Epidermal melanocyte (primary cell): ENCODE results near the gene INTS6.
"Not testable (repeated sequence)": the region's sequence is repeated elsewhere in the genome, so short reads cannot be mapped to it uniquely, and the experiment has no call there.

Experiments
- DNase-seq: peaks from one replicate; pipeline ENCODE4 v3.0.0; 2011; ENCODE audit warnings: low spot score; ENCODE audit not compliant: insufficient read length

Gene INTS6

DNA sequence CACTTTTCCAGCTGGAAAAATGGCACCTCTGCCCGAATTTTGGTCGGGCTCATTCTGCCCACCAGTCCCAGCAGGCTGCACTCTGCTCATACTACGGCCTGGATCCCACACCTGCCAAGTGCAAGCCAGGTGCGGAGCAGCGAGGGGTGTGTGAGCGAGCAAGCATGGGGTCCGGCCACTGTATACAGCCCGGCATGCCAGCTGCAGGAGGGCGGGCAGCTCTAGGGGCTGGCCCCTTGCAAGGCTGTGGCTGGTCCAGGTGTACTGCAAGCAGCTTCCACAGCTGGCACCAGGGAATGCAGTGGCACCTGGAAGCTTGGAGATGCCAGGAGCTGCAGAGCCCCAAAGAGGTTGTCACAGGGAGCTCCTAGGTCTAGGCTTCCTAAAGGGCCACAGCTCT, 2.7 kb upstream of the INTS6 start:
- DNase-seq: no peak

DNA sequence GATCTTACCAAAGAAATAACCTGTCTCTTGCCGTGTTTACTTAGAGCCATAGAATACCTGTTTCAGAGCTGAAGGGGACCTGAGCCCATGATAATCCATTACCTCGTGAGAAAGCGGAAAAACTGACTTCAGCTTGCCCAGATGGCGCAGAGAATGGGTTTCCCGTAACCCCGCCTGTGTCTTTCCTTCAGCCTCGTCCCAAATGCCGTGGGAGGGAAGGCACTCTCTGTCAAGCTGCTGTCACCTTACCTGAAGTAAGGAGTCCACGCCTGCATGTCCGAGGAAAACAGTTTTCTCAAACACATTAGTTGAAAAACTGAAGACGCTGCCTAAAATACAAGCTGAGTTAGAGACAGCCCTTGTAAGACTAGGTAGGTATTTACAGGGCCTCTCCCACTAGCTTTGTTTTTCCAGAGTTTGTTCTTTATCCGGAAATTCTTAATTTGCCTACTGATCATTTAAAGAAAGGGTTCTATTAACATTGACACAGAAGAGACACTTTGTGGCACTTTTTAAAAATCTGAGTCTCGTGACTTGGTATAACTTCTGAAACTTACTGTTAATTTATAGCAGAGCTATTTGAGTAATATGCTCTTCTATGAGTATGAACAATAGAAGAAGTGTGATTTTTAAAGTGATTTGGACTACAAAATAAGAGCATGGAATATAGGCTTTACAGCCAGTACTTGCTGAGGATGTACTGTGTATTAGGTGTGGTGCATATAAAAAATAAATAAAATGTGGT, 1.3 kb upstream of the INTS6 start:
- peak; percentile 16 for DNase-seq

DNA sequence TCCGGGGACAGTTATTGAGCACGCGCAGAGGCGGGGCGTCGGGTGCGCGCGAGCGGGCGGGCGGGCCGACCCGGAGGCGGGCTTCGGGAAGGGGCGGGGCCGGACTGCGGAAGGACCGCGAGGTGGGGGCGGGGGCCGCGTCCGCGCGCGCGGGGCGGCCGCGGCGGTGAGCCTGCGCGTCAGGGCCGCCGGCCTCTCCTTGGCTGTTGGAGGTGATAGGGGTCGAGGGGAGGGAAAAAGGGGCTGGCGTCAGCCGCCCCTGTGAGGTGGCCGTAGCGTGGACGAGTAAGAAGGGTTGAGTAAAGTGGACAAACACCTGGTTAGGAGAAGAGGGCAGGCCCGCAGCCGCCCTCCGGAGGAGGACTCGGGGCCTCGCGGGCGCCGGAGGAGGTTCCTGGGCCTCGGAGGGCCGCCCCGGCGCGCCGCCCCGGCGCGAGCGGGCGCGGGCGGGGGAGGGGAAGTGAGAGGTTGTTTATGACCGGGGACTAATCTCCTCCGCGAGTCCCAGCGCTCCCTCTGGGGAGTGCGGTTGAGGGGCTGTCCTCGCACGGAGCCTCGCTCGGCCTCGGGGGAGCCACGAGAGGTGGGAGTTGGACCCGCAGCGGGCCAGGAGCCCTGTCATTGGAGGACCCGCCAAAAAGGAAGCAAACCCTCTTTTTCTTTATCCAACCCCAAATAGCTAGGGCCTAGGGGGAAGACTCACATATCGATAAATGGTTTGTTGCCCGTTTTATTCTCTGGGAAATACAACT, 547 bp upstream of the INTS6 start:
- peak; percentile 50 for DNase-seq

DNA sequence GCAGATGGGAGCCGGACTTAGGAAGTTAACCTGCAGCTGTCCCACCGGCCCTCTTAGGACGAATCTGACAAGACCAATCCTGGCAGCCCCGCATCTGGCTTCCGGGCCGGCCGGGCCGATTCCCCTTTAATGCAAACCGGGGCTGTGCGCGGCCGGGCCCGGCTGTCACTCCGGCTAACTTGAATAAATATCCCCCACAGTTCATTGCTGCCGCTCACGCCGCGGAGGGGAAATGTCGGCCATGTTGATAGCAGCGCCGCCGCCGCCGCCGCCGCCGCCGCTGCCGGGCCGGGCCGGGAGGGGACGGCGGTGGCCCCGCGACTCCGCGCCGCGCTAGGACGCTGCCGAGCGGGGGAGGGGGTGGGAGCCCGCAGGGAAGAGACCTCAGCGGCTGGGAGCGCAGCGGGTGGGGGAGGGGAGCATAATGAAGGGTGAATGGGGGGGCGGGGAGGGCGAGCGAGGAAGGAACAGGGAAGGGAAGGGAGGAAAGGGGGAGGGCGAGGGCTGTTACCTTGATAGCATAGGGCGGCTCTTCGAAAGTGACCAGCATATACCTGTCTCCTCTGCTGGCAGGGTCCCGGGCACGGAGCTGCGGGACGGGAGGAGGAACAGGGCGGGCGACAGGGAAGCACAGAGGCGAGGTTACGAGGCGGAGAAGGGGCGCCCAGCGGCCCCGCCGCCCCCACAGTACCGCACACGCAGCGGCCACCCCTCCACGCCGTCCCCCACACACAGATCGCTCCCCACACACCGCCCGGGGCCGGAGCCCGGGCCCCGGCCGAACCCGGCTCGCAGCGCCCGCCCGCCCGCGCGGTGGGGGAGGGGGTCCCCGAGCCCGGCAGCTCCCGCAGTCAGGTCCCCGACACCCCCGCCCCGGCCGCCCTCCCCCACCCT, 1.1 kb downstream of the INTS6 start:
- DNase-seq: peak; percentile 53

DNA sequence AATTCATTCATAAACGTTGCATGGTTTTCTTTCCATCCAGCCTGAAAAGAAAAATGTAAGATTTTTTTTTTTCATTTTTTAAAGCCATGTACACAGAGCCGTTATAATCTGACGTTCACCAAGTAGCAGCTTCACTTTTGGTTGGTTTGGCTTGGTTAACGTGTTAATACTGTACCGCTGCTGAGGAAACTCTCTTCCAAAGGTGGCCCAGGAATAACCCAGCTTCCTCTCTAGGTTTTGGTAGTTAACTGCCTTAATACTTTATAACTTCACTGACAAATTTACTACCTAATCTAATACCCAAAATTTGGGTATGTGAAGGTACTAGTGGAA, 1.7 kb downstream of the INTS6 start:
- DNase-seq: no peak

DNA sequence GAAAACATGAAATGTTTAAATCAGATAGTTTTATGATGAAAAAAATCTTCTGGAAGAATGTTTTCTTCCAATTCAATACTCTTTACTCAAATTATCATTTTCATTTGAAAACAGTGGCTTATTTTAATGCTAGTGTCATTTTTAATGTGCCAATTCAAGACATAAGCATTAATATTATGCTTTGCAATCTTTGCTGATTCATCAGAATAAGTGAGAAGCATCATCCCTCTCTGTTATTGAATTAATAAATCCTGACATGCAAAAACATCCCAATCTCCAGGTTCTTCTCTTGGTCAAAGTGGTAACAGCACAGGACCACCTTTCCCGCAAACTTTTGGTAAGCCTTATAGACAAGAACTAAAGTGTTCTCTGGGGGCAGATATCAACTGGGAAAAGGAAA, 3.8 kb downstream of the INTS6 start:
- no peak for DNase-seq

DNA sequence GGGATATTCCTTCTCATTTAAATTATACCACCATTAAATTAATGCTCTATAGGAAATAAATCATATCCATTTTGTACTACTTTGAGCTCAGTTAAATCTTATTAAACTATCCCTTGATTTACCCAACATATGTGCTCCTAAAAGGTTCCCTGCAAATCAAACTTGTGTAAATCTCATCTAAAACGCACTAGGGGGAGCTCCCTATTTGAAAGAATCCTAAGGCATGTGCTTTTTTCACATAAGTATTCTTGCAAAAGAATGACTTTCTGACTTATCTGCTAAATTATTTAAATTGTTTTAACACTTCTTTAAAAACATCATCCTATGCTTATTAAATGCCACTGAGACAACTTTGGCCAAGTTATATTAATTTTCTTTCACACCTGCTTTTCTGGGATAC, 7.9 kb downstream of the INTS6 start:
- no peak for DNase-seq

DNA sequence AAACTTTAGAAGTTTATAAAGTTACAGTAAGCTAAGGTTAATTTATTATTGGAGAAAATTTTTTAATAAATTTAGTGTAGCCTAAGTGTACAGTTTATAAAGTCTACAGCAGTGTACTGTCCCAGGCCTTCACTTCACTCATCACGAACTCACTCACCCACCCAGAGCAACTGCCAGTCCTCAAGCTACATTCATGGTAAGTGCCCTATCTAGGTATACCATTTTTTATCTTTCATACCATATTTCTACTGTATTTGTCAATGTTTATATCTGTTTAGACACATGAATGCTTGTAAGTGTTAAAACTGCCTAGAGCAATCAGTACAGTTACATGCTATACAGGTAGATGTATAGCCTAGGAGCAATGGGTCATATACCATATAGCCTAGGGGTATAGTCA, 12.5 kb downstream of the INTS6 start:
- DNase-seq: no peak

DNA sequence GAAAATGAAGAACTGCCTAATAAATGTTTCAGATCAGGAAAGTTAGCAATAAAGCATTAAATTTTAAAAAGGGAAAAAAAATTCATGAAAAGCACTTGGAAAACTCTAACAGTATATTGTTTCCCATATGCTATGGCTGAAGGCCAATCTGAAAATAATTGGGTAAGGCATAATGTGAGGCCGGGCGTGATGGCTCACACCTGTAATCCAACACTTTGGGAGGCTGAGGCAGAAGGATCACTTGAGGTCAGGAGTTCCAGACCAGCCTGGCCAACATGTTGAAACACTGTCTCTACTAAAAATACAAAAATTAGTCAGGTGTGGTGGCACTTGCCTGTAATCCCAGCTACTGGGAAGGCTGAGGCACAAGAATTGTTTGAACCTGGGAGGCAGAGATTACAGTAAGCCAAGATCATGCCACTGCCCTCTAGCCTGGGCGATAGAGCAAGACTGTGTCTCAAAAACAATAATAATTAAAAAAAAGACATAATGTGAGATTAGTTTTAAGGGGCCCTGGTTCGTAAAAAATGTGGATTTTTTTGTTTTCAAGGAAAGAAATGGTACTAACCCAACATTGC, 15.2 kb downstream of the INTS6 start:
- no peak for DNase-seq

DNA sequence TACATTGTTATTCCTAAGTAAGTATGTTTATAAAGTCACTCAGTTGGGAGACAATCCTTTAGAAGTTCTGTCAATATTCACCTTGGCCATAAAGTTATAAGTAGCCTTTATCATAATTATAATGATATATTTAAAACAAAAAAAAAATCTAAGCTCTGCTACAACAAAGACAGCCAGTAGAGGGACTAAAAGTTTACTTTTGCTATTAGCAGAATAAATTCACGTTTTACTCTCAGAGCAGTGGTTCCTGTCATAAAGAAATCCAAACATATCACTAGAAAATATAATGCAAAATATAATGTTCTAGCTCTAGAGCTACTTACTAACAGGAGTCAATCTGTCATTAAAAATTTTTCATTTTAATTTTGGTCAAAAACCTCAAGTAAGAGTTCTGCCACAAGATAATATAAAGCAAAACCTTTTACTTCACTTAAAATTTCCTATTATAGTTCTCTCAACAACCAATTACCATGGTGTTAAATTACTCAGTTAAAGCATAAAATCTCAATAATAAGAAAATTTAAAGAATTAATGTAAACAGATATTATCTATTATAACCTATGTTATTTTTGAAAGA, 17.7 kb downstream of the INTS6 start:
- DNase-seq: no peak

DNA sequence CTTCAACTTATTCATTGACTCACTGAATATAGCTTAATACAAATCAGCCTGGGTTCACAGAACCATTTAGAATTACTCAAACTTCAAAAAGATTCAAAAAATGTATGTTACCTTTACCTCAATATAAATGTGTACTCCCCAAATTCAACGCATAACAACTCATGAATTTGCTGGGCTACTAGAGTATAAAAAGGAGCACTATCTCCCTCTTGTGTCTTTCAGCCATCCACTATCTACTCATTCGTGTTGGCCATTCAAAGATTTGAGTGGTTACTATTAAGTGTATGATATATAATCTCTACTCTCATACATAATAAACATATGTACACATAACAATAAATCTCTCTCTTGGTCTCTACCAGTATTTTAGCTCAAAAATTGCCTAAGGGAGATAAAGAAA, 20.3 kb downstream of the INTS6 start:
- no peak for DNase-seq

DNA sequence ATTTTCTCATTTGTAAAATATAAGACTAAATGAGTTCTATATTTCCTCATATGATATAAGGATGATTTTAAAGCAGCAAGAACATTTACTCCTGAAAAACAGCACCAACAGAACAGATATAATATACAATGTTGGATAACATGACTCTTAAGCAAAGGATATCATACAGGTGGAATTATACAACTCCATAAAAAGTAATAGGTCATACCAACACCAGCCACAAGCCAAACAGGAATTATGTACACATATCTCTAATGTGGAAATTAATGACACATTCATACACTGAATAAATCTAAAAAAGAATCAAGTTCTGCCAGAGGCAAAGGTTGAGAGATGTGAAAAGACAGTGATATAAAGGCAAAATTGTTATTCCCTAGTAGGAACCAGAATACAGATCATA, 25.9 kb downstream of the INTS6 start:
- no peak for DNase-seq

DNA sequence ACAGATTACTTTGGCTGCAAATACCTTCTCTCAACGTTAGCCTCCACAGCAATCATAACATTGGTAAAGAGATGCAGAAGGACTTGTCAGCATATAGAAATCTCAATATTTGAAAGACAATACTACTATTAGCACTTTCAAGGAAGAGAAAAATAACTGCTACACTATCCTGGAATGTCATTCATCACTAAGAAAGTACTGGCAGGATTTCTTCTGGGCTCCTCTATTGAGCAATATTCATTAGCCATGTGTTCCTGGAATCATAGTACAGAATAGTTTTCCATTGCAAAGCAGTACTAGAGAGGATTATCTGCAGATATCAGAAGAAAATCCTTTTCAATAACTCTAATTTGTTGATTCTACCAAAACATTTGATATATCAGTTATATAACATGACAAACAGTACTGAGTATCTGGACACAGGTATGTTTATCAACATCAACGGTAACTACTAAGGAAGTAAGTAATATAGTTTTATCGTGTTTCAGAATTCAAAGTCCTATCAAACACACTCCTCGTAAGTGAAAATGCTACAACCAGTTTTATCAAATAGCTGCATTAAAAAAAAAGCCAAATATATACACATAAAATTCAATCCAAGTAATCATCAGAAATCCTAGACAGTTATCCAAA, 27.3 kb downstream of the INTS6 start:
- DNase-seq: peak; percentile 37

DNA sequence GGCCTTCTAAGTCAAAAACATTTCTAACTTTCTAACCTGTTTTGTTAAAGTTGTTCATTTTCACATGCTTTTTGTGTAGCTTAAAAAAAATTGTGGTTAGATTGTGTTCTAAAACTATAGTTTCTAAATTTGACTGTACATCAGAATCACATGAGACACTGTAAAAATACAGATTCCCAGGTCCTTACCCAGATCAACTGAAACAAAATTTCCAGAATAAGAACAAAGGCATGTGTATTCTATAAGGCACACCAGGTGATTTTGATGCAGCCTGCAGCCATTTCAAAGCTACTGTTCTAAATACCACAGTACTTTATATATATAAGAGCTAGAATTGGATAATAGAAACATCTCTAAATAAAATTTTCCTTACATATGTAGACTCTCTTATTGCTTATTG, 29.1 kb downstream of the INTS6 start:
- no peak for DNase-seq

DNA sequence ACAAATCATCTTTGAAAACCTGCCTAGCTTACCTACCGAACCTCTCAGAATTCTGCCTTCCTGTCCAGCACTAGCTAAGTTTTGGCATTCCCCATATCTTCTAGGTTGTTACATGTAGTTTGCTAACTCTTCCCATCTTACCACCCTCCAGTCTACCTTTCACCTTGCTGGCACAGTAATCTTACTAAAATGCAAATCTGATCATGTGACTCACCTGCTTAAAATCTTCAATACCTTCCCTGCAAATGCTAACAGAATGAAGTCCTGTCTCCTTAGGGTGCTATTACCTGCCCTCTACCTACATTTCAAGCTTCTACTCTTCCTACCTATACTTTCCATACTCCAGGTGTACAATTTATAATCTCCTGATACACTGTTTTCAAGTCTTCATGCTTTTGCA, 30.4 kb downstream of the INTS6 start:
- no peak for DNase-seq

DNA sequence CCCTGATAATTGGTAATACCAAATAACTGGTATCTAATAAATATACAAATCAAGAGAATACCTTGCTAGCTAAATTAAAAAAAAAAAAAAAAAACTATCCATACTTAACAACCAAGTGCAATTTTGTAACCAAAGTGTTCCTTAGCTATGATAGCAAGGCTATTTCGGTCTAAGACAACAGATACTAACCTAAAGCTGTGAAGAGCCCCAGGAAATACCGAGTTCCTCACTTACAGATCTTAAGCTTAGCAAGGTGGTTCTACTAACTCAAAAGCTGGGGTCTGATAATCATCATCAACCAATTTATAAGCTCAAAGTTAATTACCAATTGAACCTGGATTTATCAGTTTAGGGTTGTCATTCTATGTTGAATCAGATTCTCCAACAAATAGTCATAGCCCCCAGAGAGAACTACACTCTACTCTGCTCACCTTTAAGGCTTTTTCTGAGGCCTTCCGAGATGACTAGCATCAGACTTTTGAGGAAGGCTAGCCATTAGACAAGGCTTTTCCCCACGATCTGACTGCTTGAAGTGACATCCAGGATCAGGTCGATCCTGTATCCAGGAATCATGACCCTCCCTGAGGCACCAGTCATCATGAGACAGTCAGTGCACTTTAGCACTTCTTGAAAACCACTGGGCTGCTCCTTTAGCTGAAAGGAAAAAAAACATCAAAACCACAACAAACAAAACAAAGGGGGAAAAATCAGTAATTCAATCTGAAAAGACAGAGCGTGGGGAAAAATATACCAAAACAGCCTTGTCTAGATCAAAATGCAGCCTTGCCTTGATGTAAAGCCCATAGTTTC, 31.9 kb downstream of the INTS6 start:
- DNase-seq: no peak

DNA sequence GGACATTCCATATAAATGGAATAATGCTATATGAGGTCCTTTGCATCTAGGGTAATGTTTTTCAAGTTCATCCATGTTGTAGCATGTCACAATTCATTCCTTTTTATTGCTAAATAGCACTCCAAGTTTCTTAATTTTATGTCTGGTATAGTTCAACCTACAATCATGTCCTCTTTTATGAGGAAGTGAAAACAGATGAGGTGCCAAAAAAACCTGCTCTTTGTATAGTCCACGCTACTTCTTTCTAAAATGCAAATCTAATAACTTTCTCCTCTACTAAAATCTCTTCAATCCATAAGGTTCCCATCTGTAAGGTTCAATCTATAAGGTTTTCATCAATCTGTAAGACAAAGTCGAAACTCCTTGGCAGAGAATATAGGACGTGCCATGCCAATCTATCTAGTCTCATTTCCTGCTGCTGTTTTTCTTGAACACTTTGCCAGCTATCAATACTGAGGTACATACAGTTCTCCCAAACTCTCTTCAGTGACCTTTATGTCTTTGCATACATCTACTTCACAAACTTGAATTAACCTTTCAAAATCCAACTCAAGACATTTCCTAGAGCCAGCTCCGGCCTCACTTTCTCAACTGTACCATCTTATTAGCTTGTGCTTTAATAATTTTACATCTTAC, 33.7 kb downstream of the INTS6 start:
- DNase-seq: no peak

DNA sequence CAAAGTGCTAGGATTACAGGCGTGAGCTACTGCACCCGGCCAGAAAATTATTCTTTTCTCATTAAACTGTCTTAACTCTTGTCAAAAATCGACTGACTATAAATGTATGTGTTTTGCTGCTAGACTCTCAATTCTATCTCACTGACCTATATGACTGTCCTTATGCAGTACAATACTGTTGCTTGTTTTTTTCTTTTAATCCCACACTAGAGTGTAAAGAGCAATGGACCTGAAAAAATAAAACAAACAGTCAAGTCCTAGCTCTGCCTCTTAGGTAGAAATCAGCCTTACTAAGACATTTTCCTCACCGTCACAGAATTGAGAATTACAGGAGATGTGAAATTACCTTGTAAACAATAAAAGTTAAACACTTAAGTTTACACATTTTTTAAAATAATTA, 35.1 kb downstream of the INTS6 start:
- no peak for DNase-seq

DNA sequence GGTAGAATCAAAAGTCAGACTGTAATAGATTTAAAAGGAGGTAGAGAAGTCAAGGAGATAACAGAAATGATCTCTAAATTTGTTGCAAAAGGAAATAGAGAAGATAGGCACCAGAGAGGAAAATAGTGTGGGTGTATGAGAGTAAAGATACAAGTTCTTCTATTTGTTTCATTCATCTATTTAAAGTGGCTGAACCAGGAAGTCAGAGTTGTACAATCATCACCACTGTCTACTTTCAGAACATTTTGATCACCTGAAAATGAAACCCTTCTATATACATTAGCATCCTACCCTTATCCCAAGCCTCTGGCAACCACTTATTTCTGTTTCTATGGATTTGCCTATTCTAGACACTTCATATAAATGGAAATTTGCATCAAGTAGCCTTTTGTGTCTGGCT, 36.7 kb downstream of the INTS6 start:
- no peak for DNase-seq

DNA sequence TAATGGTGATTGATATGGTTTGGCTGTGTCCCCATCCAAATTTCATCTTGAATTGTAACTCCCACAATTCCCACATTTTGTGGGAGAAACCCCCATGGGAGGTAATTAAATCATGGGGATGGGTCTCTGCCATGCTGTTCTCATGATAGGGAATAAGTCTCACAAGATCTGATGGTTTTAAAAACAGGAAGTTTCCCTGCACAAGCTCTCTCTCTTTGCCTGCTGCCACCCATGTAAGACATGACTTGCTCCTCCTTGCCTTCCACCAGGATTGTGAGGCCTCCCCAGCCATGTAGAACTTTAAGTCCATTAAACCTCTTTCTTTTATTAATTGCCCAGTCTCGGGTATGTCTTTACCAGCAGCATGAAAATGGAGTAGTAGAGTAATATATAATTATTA, 37.5 kb downstream of the INTS6 start:
- DNase-seq: not testable (repeated sequence)
